Peyer's patch (tissue), 4 donors: Measurements from ENCODE around the gene CAMK2N1.

ENCODE experiments used
- POLR2A ChIP-seq, 2 donors: fragments of 450-650 bp; IDR thresholded peaks; one replicate each; pipeline ENCODE4 v1.5.1; 2017; ENCODE audit warnings: antibody characterized with exemption in 2 of 2, mild to moderate bottlenecking in 2 of 2, moderate library complexity in 2 of 2
- TF ChIP-seq, protein P1 (sequence below), 6 experiments: fragments of 450-650 bp in 4 of 6; fragments of 200-600 bp in 2 of 6; sonication (generic) in 1 of 6; IDR thresholded peaks; one replicate each; pipeline ENCODE4 v1.5.1; 2017 to 2019; ENCODE audit warnings: antibody characterized with exemption in 6 of 6, mild to moderate bottlenecking in 3 of 6, moderate library complexity in 1 of 6

GRCh38 chr1:20479840-20480239 is 6.2 kb downstream of the CAMK2N1 start:
- TF ChIP-seq, protein P1, sequence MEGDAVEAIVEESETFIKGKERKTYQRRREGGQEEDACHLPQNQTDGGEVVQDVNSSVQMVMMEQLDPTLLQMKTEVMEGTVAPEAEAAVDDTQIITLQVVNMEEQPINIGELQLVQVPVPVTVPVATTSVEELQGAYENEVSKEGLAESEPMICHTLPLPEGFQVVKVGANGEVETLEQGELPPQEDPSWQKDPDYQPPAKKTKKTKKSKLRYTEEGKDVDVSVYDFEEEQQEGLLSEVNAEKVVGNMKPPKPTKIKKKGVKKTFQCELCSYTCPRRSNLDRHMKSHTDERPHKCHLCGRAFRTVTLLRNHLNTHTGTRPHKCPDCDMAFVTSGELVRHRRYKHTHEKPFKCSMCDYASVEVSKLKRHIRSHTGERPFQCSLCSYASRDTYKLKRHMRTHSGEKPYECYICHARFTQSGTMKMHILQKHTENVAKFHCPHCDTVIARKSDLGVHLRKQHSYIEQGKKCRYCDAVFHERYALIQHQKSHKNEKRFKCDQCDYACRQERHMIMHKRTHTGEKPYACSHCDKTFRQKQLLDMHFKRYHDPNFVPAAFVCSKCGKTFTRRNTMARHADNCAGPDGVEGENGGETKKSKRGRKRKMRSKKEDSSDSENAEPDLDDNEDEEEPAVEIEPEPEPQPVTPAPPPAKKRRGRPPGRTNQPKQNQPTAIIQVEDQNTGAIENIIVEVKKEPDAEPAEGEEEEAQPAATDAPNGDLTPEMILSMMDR (IDR thresholded peaks at IDR 0.05), result no peak
- TF ChIP-seq POLR2A (IDR thresholded peaks at IDR 0.05), result no peak
